K562 (cell line): ENCODE results near the gene AGO1.

Experiments used
- CHD2 ChIP-seq: IDR thresholded peaks from 2 replicates; pipeline ENCODE4 v1.6.1; 2011; ENCODE audit warnings: low read depth, low read length
- DPF2 ChIP-seq: fragments of 450-650 bp; IDR thresholded peaks from 2 replicates; pipeline ENCODE4 v1.6.1; 2016
- EZH2 ChIP-seq: IDR thresholded peaks from 2 replicates; pipeline ENCODE4 v1.6.1; 2012; ENCODE audit warnings: low read depth, mild to moderate bottlenecking, inconsistent platforms, low read length, borderline replicate concordance
- FOXA1 ChIP-seq: fragments of 450-650 bp; IDR thresholded peaks from 2 replicates; pipeline ENCODE4 v1.6.1; 2016; ENCODE audit warnings: mild to moderate bottlenecking, borderline replicate concordance
- GATA2 ChIP-seq: sonication (generic); formaldehyde crosslinking; IDR thresholded peaks from 2 replicates; pipeline ENCODE4 v1.4.0; 2020; ENCODE audit warnings: mild to moderate bottlenecking, missing genetic modification reagents
- GTF2F1 ChIP-seq: IDR thresholded peaks from 2 replicates; pipeline ENCODE4 v1.6.1; 2011; ENCODE audit warnings: low read depth, low read length, improper control_type of control experiment
- MTA2 ChIP-seq: fragments of 450-650 bp; IDR thresholded peaks from 2 replicates; pipeline ENCODE4 v1.6.1; 2016; ENCODE audit warnings: low read depth
- MYBL2 ChIP-seq, 2 experiments: fragments of 450-650 bp in 1 of 2; sonication (generic) in 1 of 2; formaldehyde crosslinking in 1 of 2; IDR thresholded peaks; 2 replicates each; pipeline versions ENCODE4 v1.6.1 to v1.8.1; 2017 to 2022; ENCODE audit warnings: borderline replicate concordance in 1 of 2, inconsistent platforms in 1 of 2, low read depth in 1 of 2, mild to moderate bottlenecking in 1 of 2, missing genetic modification reagents in 1 of 2, moderate library complexity in 1 of 2
- POLR2A ChIP-seq: fragments of 450-650 bp; conservative IDR thresholded peaks from 2 replicates; pipeline ENCODE4 v1.6.1; 2016
- RCOR1 ChIP-seq, 2 experiments: IDR thresholded peaks; 2 replicates each; pipeline ENCODE4 v1.6.1; 2012; ENCODE audit warnings: low read depth in 2 of 2, low read length in 2 of 2, borderline replicate concordance in 1 of 2, improper control_type of control experiment in 1 of 2
- TEAD1 ChIP-seq, 2 experiments: fragments of 450-650 bp in 1 of 2; sonication (generic) in 1 of 2; formaldehyde crosslinking; IDR thresholded peaks; 2 replicates each; pipeline versions ENCODE4 v1.4.0 to v1.8.0; 2020 to 2022; ENCODE audit warnings: mild to moderate bottlenecking in 2 of 2, missing genetic modification reagents in 1 of 2
- TF ChIP-seq, protein P1 (sequence below): fragments of 250-450 bp; sonication (Bioruptor Pico); IDR thresholded peaks from 2 replicates; pipeline ENCODE4 v1.5.0; 2020; ENCODE audit warnings: mild to moderate bottlenecking
- TF ChIP-seq, protein P2 (sequence below): fragments of 450-650 bp; formaldehyde crosslinking; IDR thresholded peaks from 2 replicates; pipeline ENCODE4 v1.4.0; 2022; ENCODE audit warnings: missing genetic modification characterization
- TF ChIP-seq, protein P3 (sequence below), 3 experiments: IDR thresholded peaks in 2 of 3; conservative IDR thresholded peaks in 1 of 3; 2 replicates each; pipeline ENCODE4 v1.5.1; 2011 to 2012; ENCODE audit warnings: low read length in 3 of 3, mild to moderate bottlenecking in 3 of 3, control low read depth in 2 of 3, improper control_type of control experiment in 1 of 3, inconsistent platforms in 1 of 3, low read depth in 1 of 3, mixed read lengths in 1 of 3, moderate library complexity in 1 of 3; ENCODE audit not compliant: insufficient read depth in 2 of 3

DNA sequence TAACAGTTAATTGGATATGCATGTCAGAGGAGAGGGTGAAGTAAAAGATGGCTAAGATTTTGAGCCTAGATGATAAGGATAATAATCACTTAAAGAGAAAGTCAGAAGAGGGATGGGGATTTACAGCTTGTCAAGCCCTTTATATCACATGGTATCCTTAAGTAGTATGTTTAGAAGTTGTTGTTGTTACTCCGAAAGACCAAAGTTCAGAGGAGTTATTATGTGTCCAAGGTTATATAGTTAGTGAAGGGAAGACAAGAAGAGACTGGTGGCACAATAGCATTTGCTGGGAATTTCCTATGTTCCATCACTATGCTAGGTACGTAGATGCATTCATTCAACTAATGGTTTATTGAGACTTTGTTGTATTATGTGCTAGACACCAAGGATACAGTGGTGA is 30.8 kb upstream of the AGO1 start:
- TF ChIP-seq POLR2A (no peak), GTF2F1 (no peak), MTA2 (no peak), CHD2 (no peak), GATA2 (CRISPR knock-in tag) (no peak), TEAD1 (CRISPR knock-in tag; IDR thresholded peaks at IDR 0.05) (no peak), FOXA1 (no peak), DPF2 (no peak), MYBL2 (IDR thresholded peaks at IDR 0.05; ENCODE audit: low read depth) (no peak), MYBL2 (CRISPR knock-in tag; IDR thresholded peaks at IDR 0.05; ENCODE audit: borderline replicate concordance) (no peak), RCOR1 (IDR thresholded peaks at IDR 0.05; ENCODE audit: borderline replicate concordance in 1 of 2, low read depth in 2 of 2, low read length in 2 of 2) (no peak), EZH2 (no peak)
- TF ChIP-seq, protein P1, sequence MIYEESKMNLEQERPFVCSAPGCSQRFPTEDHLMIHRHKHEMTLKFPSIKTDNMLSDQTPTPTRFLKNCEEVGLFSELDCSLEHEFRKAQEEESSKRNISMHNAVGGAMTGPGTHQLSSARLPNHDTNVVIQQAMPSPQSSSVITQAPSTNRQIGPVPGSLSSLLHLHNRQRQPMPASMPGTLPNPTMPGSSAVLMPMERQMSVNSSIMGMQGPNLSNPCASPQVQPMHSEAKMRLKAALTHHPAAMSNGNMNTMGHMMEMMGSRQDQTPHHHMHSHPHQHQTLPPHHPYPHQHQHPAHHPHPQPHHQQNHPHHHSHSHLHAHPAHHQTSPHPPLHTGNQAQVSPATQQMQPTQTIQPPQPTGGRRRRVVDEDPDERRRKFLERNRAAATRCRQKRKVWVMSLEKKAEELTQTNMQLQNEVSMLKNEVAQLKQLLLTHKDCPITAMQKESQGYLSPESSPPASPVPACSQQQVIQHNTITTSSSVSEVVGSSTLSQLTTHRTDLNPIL (CRISPR knock-in tag), result no peak
- TF ChIP-seq, protein P2, sequence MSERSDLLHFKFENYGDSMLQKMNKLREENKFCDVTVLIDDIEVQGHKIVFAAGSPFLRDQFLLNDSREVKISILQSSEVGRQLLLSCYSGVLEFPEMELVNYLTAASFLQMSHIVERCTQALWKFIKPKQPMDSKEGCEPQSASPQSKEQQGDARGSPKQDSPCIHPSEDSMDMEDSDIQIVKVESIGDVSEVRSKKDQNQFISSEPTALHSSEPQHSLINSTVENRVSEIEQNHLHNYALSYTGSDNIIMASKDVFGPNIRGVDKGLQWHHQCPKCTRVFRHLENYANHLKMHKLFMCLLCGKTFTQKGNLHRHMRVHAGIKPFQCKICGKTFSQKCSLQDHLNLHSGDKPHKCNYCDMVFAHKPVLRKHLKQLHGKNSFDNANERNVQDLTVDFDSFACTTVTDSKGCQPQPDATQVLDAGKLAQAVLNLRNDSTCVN, result no peak
- TF ChIP-seq, protein P3, sequence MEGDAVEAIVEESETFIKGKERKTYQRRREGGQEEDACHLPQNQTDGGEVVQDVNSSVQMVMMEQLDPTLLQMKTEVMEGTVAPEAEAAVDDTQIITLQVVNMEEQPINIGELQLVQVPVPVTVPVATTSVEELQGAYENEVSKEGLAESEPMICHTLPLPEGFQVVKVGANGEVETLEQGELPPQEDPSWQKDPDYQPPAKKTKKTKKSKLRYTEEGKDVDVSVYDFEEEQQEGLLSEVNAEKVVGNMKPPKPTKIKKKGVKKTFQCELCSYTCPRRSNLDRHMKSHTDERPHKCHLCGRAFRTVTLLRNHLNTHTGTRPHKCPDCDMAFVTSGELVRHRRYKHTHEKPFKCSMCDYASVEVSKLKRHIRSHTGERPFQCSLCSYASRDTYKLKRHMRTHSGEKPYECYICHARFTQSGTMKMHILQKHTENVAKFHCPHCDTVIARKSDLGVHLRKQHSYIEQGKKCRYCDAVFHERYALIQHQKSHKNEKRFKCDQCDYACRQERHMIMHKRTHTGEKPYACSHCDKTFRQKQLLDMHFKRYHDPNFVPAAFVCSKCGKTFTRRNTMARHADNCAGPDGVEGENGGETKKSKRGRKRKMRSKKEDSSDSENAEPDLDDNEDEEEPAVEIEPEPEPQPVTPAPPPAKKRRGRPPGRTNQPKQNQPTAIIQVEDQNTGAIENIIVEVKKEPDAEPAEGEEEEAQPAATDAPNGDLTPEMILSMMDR (IDR thresholded peaks at IDR 0.05 in 2 of 3, conservative IDR thresholded peaks at IDR 0.05 in 1 of 3; ENCODE audit: insufficient read depth in 2 of 3, low read depth in 1 of 3, low read length in 3 of 3), result no peak
